Measurements from ENCODE around the gene CACHD1.
A peak's percentile ranks its signal among the peaks of the same experiment; 100 is the strongest.

The CACHD1 gene

GRCh38 chr1:64659478-64660138, 189.7 kb downstream of the CACHD1 start:
- DNase-seq (ENCODE audit: low read depth), result no peak

GRCh38 chr1:64663668-64664067, 193.7 kb downstream of the CACHD1 start:
- DNase-seq (ENCODE audit: low read depth), result peak; percentile 23

- DNase-seq (ENCODE audit: low read depth), result no peak
Observed at GRCh38 chr1:64664299-64664698, 194.4 kb downstream of the CACHD1 start.

- DNase-seq (ENCODE audit: low read depth), result no peak
Observed at GRCh38 chr1:64669098-64669675, 199.3 kb downstream of the CACHD1 start.

GRCh38 chr1:64675718-64676345, 205.9 kb downstream of the CACHD1 start:
- DNase-seq (ENCODE audit: low read depth), result peak; percentile 46

GRCh38 chr1:64676386-64676785, 206.5 kb downstream of the CACHD1 start:
- no peak for DNase-seq (ENCODE audit: low read depth)

GRCh38 chr1:64677532-64677931, 207.6 kb downstream of the CACHD1 start:
- DNase-seq (ENCODE audit: low read depth), result no peak

GRCh38 chr1:64678366-64678765, 208.4 kb downstream of the CACHD1 start:
- no peak for DNase-seq (ENCODE audit: low read depth)

- no peak for DNase-seq (ENCODE audit: low read depth)
Observed at GRCh38 chr1:64679177-64679576, 209.2 kb downstream of the CACHD1 start.

GRCh38 chr1:64680599-64680998, 210.7 kb downstream of the CACHD1 start:
- DNase-seq (ENCODE audit: low read depth), result no peak

- no peak for DNase-seq (ENCODE audit: low read depth)
Observed at GRCh38 chr1:64681043-64681442, 211.1 kb downstream of the CACHD1 start.

- DNase-seq (ENCODE audit: low read depth), result no peak
Observed at GRCh38 chr1:64683419-64683818, 213.5 kb downstream of the CACHD1 start.

- DNase-seq (ENCODE audit: low read depth), result no peak
Observed at GRCh38 chr1:64685217-64685616, 215.3 kb downstream of the CACHD1 start.

GRCh38 chr1:64685765-64686341, 215.9 kb downstream of the CACHD1 start:
- no peak for DNase-seq (ENCODE audit: low read depth)

- peak; percentile 72 for DNase-seq (ENCODE audit: low read depth)
Observed at GRCh38 chr1:64686828-64687724, 217.1 kb downstream of the CACHD1 start.

- peak; percentile 65 for DNase-seq (ENCODE audit: low read depth)
Observed at GRCh38 chr1:64687725-64688327, 217.9 kb downstream of the CACHD1 start.

GRCh38 chr1:64691626-64692025, 221.7 kb downstream of the CACHD1 start:
- peak; percentile 53 for DNase-seq (ENCODE audit: low read depth)

GRCh38 chr1:64692911-64693310, 223.0 kb downstream of the CACHD1 start:
- no peak for DNase-seq (ENCODE audit: low read depth)

- no peak for DNase-seq (ENCODE audit: low read depth)
Observed at GRCh38 chr1:64693406-64693805, 223.5 kb downstream of the CACHD1 start.

GRCh38 chr1:64696879-64697278, 226.9 kb downstream of the CACHD1 start:
- DNase-seq (ENCODE audit: low read depth), result no peak

- DNase-seq (ENCODE audit: low read depth), result no peak
Observed at GRCh38 chr1:64699327-64699726, 229.4 kb downstream of the CACHD1 start.

- DNase-seq (ENCODE audit: low read depth), result no peak
Observed at GRCh38 chr1:64701071-64701470, 231.1 kb downstream of the CACHD1 start.
